CD14-positive monocyte (primary cell): ENCODE measurements around the gene SCAPER. TPM values are rescaled to one million over a fixed set of nuclear protein-coding genes. Genes with fewer than 3 reads are reported as not detected.

Source experiments
- DNase-seq, 3 donors: peaks; one replicate each; pipeline ENCODE4 v3.0.0-alpha.2; 2011 to 2022
- H2AFZ ChIP-seq: 2 replicates; pipeline ENCODE4 v1.6.0; 2012; ENCODE audit warnings: mild to moderate bottlenecking, low read depth, low read length, inconsistent platforms; ENCODE audit not compliant: insufficient read depth, poor library complexity, severe bottlenecking
- H3K27ac ChIP-seq, 2 donors: 1 replicate in 1 of 2; 2 replicates in 1 of 2; pipeline ENCODE4 v1.5.1; 2012 to 2013; ENCODE audit warnings: low read length in 2 of 2, control low read depth in 1 of 2, inconsistent platforms in 1 of 2, low read depth in 1 of 2, mild to moderate bottlenecking in 1 of 2
- H3K27me3 ChIP-seq, 2 donors: one replicate each; pipeline versions ENCODE4 v1.6.0 to v1.6.1; 2011 to 2013; ENCODE audit warnings: low read length in 2 of 2; ENCODE audit not compliant: control insufficient read depth in 2 of 2, insufficient read depth in 2 of 2
- H3K36me3 ChIP-seq, 2 donors: replicated peaks in 1 of 2; 1 replicate in 1 of 2; 2 replicates in 1 of 2; pipeline versions ENCODE4 v1.5.1 to v1.6.1; 2012 to 2013; ENCODE audit warnings: low read length in 2 of 2, control low read depth in 1 of 2, inconsistent platforms in 1 of 2, mild to moderate bottlenecking in 1 of 2; ENCODE audit not compliant: insufficient read depth in 2 of 2, control insufficient read depth in 1 of 2
- H3K4me1 ChIP-seq, 2 donors: 1 replicate in 1 of 2; 2 replicates in 1 of 2; pipeline versions ENCODE4 v1.5.1 to v1.6.1; 2012 to 2013; ENCODE audit warnings: low read length in 2 of 2, control low read depth in 1 of 2, inconsistent platforms in 1 of 2, mild to moderate bottlenecking in 1 of 2, moderate library complexity in 1 of 2; ENCODE audit not compliant: insufficient read depth in 2 of 2, control insufficient read depth in 1 of 2
- H3K4me2 ChIP-seq: replicated peaks from 2 replicates; pipeline ENCODE3; 2012; ENCODE audit warnings: low read length, moderate library complexity, mild to moderate bottlenecking; ENCODE audit not compliant: poor library complexity, severe bottlenecking; ENCODE audit errors: extremely low read depth
- H3K4me3 ChIP-seq, 3 experiments: fragments of 200-600 bp in 1 of 3; sonication (generic) in 1 of 3; replicated peaks in 1 of 3; 1 replicate in 2 of 3; 2 replicates in 1 of 3; pipeline ENCODE4 v1.5.1; 2011 to 2013; ENCODE audit warnings: low read length in 3 of 3, mild to moderate bottlenecking in 3 of 3, control low read depth in 2 of 3, low read depth in 2 of 3, inconsistent platforms in 1 of 3, moderate library complexity in 1 of 3
- H3K79me2 ChIP-seq: 2 replicates; pipeline ENCODE4 v1.6.0; 2012; ENCODE audit warnings: mild to moderate bottlenecking, control low read depth, inconsistent platforms, low read length, moderate library complexity; ENCODE audit not compliant: insufficient read depth
- H3K9ac ChIP-seq: 2 replicates; pipeline ENCODE4 v1.6.0; 2017; ENCODE audit warnings: low read length, mild to moderate bottlenecking; ENCODE audit not compliant: insufficient read depth, poor library complexity, severe bottlenecking
- H3K9me3 ChIP-seq, 2 donors: replicated peaks in 1 of 2; 1 replicate in 1 of 2; 2 replicates in 1 of 2; pipeline versions ENCODE4 v1.5.1 to v1.6.1; 2012 to 2013; ENCODE audit warnings: low read length in 2 of 2, control low read depth in 1 of 2; ENCODE audit not compliant: control insufficient read depth in 1 of 2, insufficient read depth in 1 of 2
- H4K20me1 ChIP-seq: 2 replicates; pipeline ENCODE4 v1.6.0; 2012; ENCODE audit warnings: mild to moderate bottlenecking, low read length, control low read depth, moderate library complexity; ENCODE audit not compliant: insufficient read depth
- H3K27ac Mint-ChIP-seq, 7 donors: one replicate each; pipeline ENCODE4 v1.8.0; 2020; ENCODE audit warnings: mild to moderate bottlenecking in 7 of 7, mixed read lengths in 7 of 7, moderate library complexity in 6 of 7, inconsistent platforms in 2 of 7
- H3K27me3 Mint-ChIP-seq, 3 donors: one replicate each; pipeline ENCODE4 v1.8.0; 2021 to 2022; ENCODE audit warnings: low read depth in 3 of 3, mild to moderate bottlenecking in 3 of 3, mixed read lengths in 3 of 3, moderate library complexity in 3 of 3, inconsistent platforms in 1 of 3
- H3K36me3 Mint-ChIP-seq, 2 donors: one replicate each; pipeline ENCODE4 v1.8.0; 2020; ENCODE audit warnings: mixed read lengths in 2 of 2, inconsistent platforms in 1 of 2, mild to moderate bottlenecking in 1 of 2
- H3K4me1 Mint-ChIP-seq: one replicate; pipeline ENCODE4 v1.8.0; 2020; ENCODE audit warnings: mild to moderate bottlenecking, mixed read lengths
- H3K4me3 Mint-ChIP-seq, 2 donors: one replicate each; pipeline ENCODE4 v1.8.0; 2020; ENCODE audit warnings: mild to moderate bottlenecking in 2 of 2, mixed read lengths in 2 of 2, moderate library complexity in 1 of 2
- H3K9me3 Mint-ChIP-seq, 7 donors: one replicate each; pipeline ENCODE4 v1.8.0; 2020 to 2022; ENCODE audit warnings: mixed read lengths in 7 of 7, mild to moderate bottlenecking in 6 of 7, moderate library complexity in 6 of 7, inconsistent platforms in 2 of 7
- CTCF ChIP-seq: fragments of 200-600 bp; IDR thresholded peaks from one replicate; pipeline ENCODE4 v1.8.0; 2022; ENCODE audit warnings: antibody characterized with exemption, mild to moderate bottlenecking
- WGBS: methylation state at CpG from one replicate; pipeline ENCODE4 v1.1.5; 2013; ENCODE audit warnings: missing lambda C conversion rate; ENCODE audit not compliant: insufficient coverage; 5-methylcytosine and 5-hydroxymethylcytosine counted together
- intact Hi-C, 2 donors: fragments of 100-400 bp; cut with micrococcal nuclease; formaldehyde crosslinking; loops; one replicate each; pipeline versions ENCODE4 v1.15.0 to v1.15.1; 2023
- polyA plus RNA-seq, 3 donors: library from polyadenylated mRNA; depleted of rRNA in 1 of 3; unstranded in 2 of 3; stranded (reverse) in 1 of 3; fragments of 300-500 nt in 2 of 3; fragments of >200 nt in 1 of 3; fragmentation: Illumina TruSeq in 2 of 3; gene quantifications; 1 replicate in 2 of 3; 2 replicates in 1 of 3; pipeline ENCODE4 v1.2.3, GENCODE V29; 2012 to 2021

Gene SCAPER
- polyA plus RNA-seq, 3 donors: 2.5 to 5.4 (median 4.2) TPM

- no peak overlapping the region for H3K4me2 ChIP-seq
- no peaks in the 10 kb centered on the region for H3K9me3 ChIP-seq
- WGBS: no CpG with 5 or more reads among the region's 1 CpG
- H3K36me3 ChIP-seq: peaks cover 0 to 7% of the 10 kb centered on the region in 2 donors
- peaks cover 16 to 35% of the 10 kb centered on the region in 2 donors for H3K36me3 Mint-ChIP-seq
- H2AFZ ChIP-seq: no peak overlapping the region
- H3K27ac ChIP-seq: no peak overlapping the region
- H3K27ac Mint-ChIP-seq: no peak overlapping the region
- no peak overlapping the region for H3K9ac ChIP-seq
- peaks cover 0 to 3% (median under 1%) of the 10 kb centered on the region in 7 donors for H3K9me3 Mint-ChIP-seq
- TF ChIP-seq CTCF: no peak
- no peaks in the 10 kb centered on the region for H3K27me3 Mint-ChIP-seq
- H3K27me3 ChIP-seq: no peaks in the 10 kb centered on the region
- intact Hi-C loops: no loop called here
- H3K4me3 ChIP-seq: no peak overlapping the region
- DNase-seq: no peak
- H3K4me1 Mint-ChIP-seq: peaks cover 3% of the 10 kb centered on the region
- H3K79me2 ChIP-seq: no peaks in the 10 kb centered on the region
- H3K4me3 Mint-ChIP-seq: no peak overlapping the region
- no peaks in the 10 kb centered on the region for H3K4me1 ChIP-seq
- H4K20me1 ChIP-seq: no peaks in the 10 kb centered on the region
Measured at GRCh38 chr15:76753131-76753530, 152.0 kb downstream of the SCAPER start.

- Histone ChIP-seq H3K27ac (no peak overlapping the region), H3K4me2 (no peak overlapping the region), H2AFZ (no peak overlapping the region), H4K20me1 (no peaks in the 10 kb centered on the region), H3K9me3 (no peaks in the 10 kb centered on the region), H3K36me3 (peaks cover 0 to 9% of the 10 kb centered on the region in 2 donors), H3K9ac (no peak overlapping the region), H3K79me2 (no peaks in the 10 kb centered on the region), H3K27me3 (no peaks in the 10 kb centered on the region), H3K4me3 (no peak overlapping the region), H3K4me1 (no peaks in the 10 kb centered on the region)
- Mint-ChIP-seq H3K36me3 (peaks cover 18 to 41% of the 10 kb centered on the region in 2 donors), H3K9me3 (peaks cover 1 to 6% (median 3%) of the 10 kb centered on the region in 7 donors), H3K27ac (no peak overlapping the region), H3K4me1 (peaks cover 3% of the 10 kb centered on the region), H3K4me3 (no peak overlapping the region), H3K27me3 (no peaks in the 10 kb centered on the region)
- intact Hi-C loops: no loop called here
- no peak for DNase-seq
- TF ChIP-seq CTCF: no peak
Measured at GRCh38 chr15:76752549-76752948, 152.6 kb downstream of the SCAPER start.
